Ascending aorta (tissue), 2 donors: ENCODE measurements around the gene APOBEC3A. TPM values are rescaled to one million over a fixed set of nuclear protein-coding genes. Genes with fewer than 3 reads are reported as not detected.

ENCODE experiments used
- DNase-seq, 2 donors: peaks; one replicate each; pipeline ENCODE4 v3.0.0-alpha.2; 2019; ENCODE audit warnings: low spot score in 2 of 2
- H3K27ac ChIP-seq, 2 donors: fragments of 200-600 bp; sonication (generic); one replicate each; pipeline ENCODE4 v1.5.1; 2016 to 2017; ENCODE audit warnings: mild to moderate bottlenecking in 1 of 2
- H3K27me3 ChIP-seq: fragments of 200-600 bp; sonication (generic); one replicate; pipeline ENCODE4 v1.5.1; 2017
- H3K36me3 ChIP-seq, 2 donors: fragments of 200-600 bp; sonication (generic); one replicate each; pipeline ENCODE4 v1.5.1; 2016
- H3K4me1 ChIP-seq, 2 donors: fragments of 200-600 bp; sonication (generic); one replicate each; pipeline ENCODE4 v1.5.1; 2016 to 2017; ENCODE audit warnings: mild to moderate bottlenecking in 1 of 2
- H3K4me3 ChIP-seq, 2 donors: fragments of 200-600 bp; sonication (generic); one replicate each; pipeline ENCODE4 v1.5.1; 2016 to 2017; ENCODE audit warnings: mild to moderate bottlenecking in 1 of 2
- H3K9me3 ChIP-seq, 2 donors: fragments of 200-600 bp; sonication (generic); one replicate each; pipeline ENCODE4 v1.5.1; 2016
- intact Hi-C: fragments of 100-400 bp; cut with DNase I; formaldehyde crosslinking; loops from one replicate; pipeline ENCODE4 v1.15.1; 2023
- total RNA-seq: library from RNA; depleted of rRNA; stranded (reverse); fragments of >200 nt; gene quantifications from one replicate; pipeline ENCODE4 v1.1.0, GENCODE V29; 2016
- TF ChIP-seq, protein P1 (sequence below), 3 experiments: fragments of 200-600 bp in 2 of 3; fragments of 450-650 bp in 1 of 3; sonication (generic) in 2 of 3; IDR thresholded peaks; one replicate each; pipeline ENCODE4 v1.5.1; 2016 to 2019; ENCODE audit warnings: antibody characterized with exemption in 3 of 3, mild to moderate bottlenecking in 1 of 3, moderate library complexity in 1 of 3

APOBEC3A gene
- total RNA-seq: not detected

DNA sequence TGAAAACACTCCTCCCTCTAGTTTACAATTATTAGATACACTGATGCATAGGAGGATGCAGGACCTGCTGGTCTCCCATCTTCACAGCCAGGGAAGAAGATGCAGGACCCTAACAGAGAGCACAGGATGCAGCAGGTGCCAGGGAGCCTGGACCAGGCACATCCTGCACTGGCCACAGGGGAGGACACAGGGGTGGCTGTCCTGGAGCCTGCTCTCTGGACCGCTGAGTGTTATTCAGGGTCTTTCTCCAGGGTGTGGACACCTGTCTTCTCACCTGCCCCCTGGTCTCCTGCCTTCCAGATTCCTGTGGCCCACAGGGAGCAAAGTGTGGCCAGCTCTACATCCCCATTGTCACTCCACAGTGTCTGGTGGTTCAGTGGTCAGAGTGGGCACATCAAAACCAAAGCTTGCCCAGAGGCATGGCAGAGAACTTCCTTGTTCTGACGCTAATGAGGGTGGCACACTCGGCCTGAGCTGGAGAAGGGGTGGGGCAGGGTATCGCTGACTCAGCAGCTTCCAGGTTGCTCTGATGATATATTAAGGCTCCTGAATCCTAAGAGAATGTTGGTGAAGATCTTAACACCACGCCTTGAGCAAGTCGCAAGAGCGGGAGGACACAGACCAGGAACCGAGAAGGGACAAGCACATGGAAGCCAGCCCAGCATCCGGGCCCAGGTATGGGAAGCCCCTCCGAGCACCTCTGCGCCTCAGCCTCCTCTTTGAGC is at the start of gene APOBEC3A:
Gene APOBEC3A (plus strand): TSS at position 564 of the 725 bp plus-strand sequence. CDS start 83 bp downstream, at position 647.
- no peaks in the 10 kb centered on the region for H3K36me3 ChIP-seq
- no peaks in the 10 kb centered on the region for H3K4me1 ChIP-seq
- DNase-seq: peak in 1 of 2 donors; percentile 73
- no peak within 1 kb of the TSS for H3K4me3 ChIP-seq
- TF ChIP-seq, protein P1, sequence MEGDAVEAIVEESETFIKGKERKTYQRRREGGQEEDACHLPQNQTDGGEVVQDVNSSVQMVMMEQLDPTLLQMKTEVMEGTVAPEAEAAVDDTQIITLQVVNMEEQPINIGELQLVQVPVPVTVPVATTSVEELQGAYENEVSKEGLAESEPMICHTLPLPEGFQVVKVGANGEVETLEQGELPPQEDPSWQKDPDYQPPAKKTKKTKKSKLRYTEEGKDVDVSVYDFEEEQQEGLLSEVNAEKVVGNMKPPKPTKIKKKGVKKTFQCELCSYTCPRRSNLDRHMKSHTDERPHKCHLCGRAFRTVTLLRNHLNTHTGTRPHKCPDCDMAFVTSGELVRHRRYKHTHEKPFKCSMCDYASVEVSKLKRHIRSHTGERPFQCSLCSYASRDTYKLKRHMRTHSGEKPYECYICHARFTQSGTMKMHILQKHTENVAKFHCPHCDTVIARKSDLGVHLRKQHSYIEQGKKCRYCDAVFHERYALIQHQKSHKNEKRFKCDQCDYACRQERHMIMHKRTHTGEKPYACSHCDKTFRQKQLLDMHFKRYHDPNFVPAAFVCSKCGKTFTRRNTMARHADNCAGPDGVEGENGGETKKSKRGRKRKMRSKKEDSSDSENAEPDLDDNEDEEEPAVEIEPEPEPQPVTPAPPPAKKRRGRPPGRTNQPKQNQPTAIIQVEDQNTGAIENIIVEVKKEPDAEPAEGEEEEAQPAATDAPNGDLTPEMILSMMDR (IDR thresholded peaks at IDR 0.05): no peak
- intact Hi-C loops: no loop called here
- no peaks in the 10 kb centered on the region for H3K27me3 ChIP-seq
- no peak within 1 kb of the TSS for H3K27ac ChIP-seq
- H3K9me3 ChIP-seq: no peaks in the 10 kb centered on the region

DNA sequence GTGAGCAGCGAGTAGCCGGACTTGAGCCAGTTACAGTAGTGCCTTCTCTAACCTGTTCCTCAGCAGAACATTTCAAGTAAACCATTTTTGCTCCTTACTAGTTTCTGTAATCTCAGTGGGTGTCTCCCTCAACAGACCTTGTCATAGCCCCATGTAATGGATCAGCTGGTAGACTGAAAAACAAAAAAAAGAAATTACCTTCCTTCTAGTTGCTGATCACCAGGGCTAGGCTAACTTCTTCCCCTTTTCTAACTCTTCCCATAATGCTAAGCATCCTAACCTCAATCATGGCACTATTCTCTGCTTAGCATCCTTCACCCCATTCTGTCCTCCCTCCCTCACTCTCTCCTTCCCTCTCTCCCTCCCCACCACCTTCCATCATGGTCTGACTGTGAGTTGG is 49.6 kb upstream of the APOBEC3A start:
- H3K9me3 ChIP-seq: no peaks in the 10 kb centered on the region
- TF ChIP-seq, protein P1 (IDR thresholded peaks at IDR 0.05): no peak
- H3K4me1 ChIP-seq: no peaks in the 10 kb centered on the region
- no peak for DNase-seq
- no peak overlapping the region for H3K27ac ChIP-seq
- H3K36me3 ChIP-seq: no peaks in the 10 kb centered on the region
- no peak overlapping the region for H3K4me3 ChIP-seq
- no peaks in the 10 kb centered on the region for H3K27me3 ChIP-seq
- intact Hi-C loops: no loop called here

DNA sequence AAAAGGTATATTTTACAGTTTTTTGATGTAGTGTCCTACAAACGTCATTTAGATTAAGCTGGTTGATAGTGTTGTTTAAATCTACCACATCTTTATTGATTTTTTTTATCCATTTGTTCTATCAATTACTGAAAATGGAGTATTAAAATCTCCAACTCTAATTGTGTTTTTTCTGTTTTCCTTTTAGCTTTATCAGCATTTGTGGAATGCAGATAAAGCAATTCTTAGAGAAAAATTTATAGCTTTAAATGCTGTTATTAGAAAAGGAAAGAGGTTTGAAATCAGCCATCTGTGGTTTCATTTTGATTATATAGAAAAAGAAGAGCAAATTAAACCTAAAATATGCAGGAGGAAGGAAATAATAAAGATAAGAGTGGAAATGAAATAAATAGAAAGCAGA is 46.0 kb upstream of the APOBEC3A start:
- intact Hi-C loops: no loop called here
- TF ChIP-seq, protein P1 (IDR thresholded peaks at IDR 0.05): no peak
- no peak for DNase-seq
- no peak overlapping the region for H3K27ac ChIP-seq
- no peaks in the 10 kb centered on the region for H3K4me1 ChIP-seq
- no peaks in the 10 kb centered on the region for H3K9me3 ChIP-seq
- H3K27me3 ChIP-seq: no peaks in the 10 kb centered on the region
- no peak overlapping the region for H3K4me3 ChIP-seq
- no peaks in the 10 kb centered on the region for H3K36me3 ChIP-seq

DNA sequence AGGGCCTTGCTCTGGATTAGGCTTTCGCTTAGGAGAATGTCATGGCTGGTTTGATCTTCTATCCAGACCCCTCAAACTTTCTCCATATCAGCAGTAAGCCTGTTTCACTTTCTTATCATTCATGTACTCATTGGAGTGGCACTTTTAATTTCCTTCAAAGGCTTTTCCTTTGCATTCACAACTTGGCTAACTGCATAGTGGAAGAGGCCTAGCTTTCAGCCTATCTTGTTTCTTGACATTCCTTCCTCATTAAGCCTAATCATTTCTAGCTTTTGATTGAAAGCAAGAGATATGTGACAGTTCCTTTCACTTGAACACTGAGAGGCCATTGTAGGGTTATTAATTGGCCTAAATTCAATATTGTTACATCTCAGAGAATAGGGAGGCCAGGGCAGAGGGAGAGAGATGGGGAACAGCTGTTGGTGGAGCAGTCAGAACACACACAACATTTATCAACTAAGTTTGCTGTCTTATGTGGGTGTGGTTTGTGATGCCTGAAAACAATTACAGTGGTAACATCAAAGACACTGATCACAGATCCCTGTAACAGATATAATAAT is 37.7 kb upstream of the APOBEC3A start:
- Histone ChIP-seq H3K4me3 (no peak overlapping the region), H3K27me3 (no peaks in the 10 kb centered on the region), H3K36me3 (no peaks in the 10 kb centered on the region), H3K27ac (no peak overlapping the region), H3K4me1 (peaks cover 0 to 11% of the 10 kb centered on the region in 2 donors), H3K9me3 (no peaks in the 10 kb centered on the region)
- TF ChIP-seq, protein P1 (IDR thresholded peaks at IDR 0.05): no peak
- intact Hi-C loops: loop anchor here (10.0 kb wide), 2 partner anchors 85 to 395 kb away; partner anchors contain the start of gene RPL3
- DNase-seq: no peak

DNA sequence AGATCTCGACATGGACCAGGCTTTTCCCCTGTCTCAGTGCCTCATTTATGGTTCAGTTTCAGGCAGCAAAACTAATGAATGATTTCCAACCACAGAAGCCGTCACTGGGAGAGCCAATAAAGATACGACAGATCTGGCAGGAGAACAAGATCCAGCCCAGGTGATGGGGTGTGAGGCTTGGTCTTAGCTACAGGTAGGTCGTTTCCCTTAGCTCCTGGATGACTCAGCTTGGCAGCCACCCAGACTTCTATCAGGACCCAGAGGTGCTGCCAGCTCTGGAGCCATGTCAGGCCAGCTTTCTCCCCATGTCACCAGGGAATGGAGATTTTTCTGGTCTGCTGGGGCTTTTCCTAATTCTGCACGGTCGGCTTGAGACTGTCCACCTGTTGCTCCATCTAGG is 36.3 kb upstream of the APOBEC3A start:
- intact Hi-C loops: loop anchor here (10.0 kb wide), 2 partner anchors 84 to 394 kb away; partner anchors contain the start of gene RPL3
- TF ChIP-seq, protein P1 (IDR thresholded peaks at IDR 0.05): no peak
- Histone ChIP-seq H3K27ac (no peak overlapping the region), H3K36me3 (no peaks in the 10 kb centered on the region), H3K4me3 (no peak overlapping the region), H3K9me3 (no peaks in the 10 kb centered on the region), H3K27me3 (no peaks in the 10 kb centered on the region), H3K4me1 (peaks cover 0 to 18% of the 10 kb centered on the region in 2 donors)
- no peak for DNase-seq
